HepG2 (cell line): ENCODE measurements around the gene TNFRSF1B. TPM values are rescaled to one million over a fixed set of nuclear protein-coding genes. Genes with fewer than 3 reads are reported as not detected.

Experiments
- HOXA5 ChIP-seq: sonication (generic); formaldehyde crosslinking; IDR thresholded peaks from 2 replicates; pipeline ENCODE4 v1.4.0; 2020; ENCODE audit warnings: missing genetic modification reagents
- JUN ChIP-seq: sonication (generic); formaldehyde crosslinking; IDR thresholded peaks from 2 replicates; pipeline ENCODE4 v1.4.0; 2020; ENCODE audit warnings: mild to moderate bottlenecking, missing genetic modification reagents
- KAT8 ChIP-seq: IDR thresholded peaks from 2 replicates; pipeline ENCODE4 v1.6.1; 2016; ENCODE audit warnings: missing genetic modification reagents, missing compliant biosample characterization
- KDM5A ChIP-seq: fragments of 200-600 bp; sonication (generic); IDR thresholded peaks from 2 replicates; pipeline ENCODE4 v1.7.0; 2018; ENCODE audit warnings: antibody characterized with exemption, mild to moderate bottlenecking, low read length, borderline replicate concordance
- NFYC ChIP-seq: IDR thresholded peaks from 2 replicates; pipeline ENCODE4 v1.6.1; 2016; ENCODE audit warnings: missing genetic modification reagents, missing compliant biosample characterization
- PHF21A ChIP-seq: sonication (generic); formaldehyde crosslinking; IDR thresholded peaks from 2 replicates; pipeline ENCODE4 v1.5.0; 2020; ENCODE audit warnings: mild to moderate bottlenecking, missing genetic modification reagents
- POLR2AphosphoS2 ChIP-seq: IDR thresholded peaks from 2 replicates; pipeline ENCODE4 v1.6.1; 2011; ENCODE audit warnings: low read depth, low read length, improper control_type of control experiment
- REXO4 ChIP-seq: sonication (generic); formaldehyde crosslinking; IDR thresholded peaks from 2 replicates; pipeline ENCODE4 v1.8.0; 2022; ENCODE audit warnings: missing genetic modification reagents, mild to moderate bottlenecking, borderline replicate concordance
- SMAD3 ChIP-seq: sonication (generic); formaldehyde crosslinking; IDR thresholded peaks from 2 replicates; pipeline ENCODE4 v1.4.0; 2020; ENCODE audit warnings: missing genetic modification reagents
- SRSF1 ChIP-seq: fragments of 200-400 bp; formaldehyde crosslinking; optimal IDR thresholded peaks from 2 replicates; pipeline ENCODE3; 2017; ENCODE audit warnings: mild to moderate bottlenecking, low read depth, low read length, moderate library complexity
- THYN1 ChIP-seq: sonication (generic); formaldehyde crosslinking; IDR thresholded peaks from 2 replicates; pipeline ENCODE4 v1.8.1; 2023; ENCODE audit warnings: low read depth, mild to moderate bottlenecking, moderate library complexity, missing genetic modification reagents, borderline replicate concordance
- TOPORS ChIP-seq: sonication (generic); formaldehyde crosslinking; IDR thresholded peaks from 2 replicates; pipeline ENCODE4 v1.8.0; 2023; ENCODE audit warnings: mild to moderate bottlenecking, missing genetic modification reagents
- ZMYM3 ChIP-seq: sonication (generic); formaldehyde crosslinking; IDR thresholded peaks from 2 replicates; pipeline ENCODE4 v1.5.1; 2020; ENCODE audit warnings: mild to moderate bottlenecking, missing genetic modification reagents
- ZNF598 ChIP-seq: sonication (generic); formaldehyde crosslinking; IDR thresholded peaks from 2 replicates; pipeline ENCODE4 v1.5.1; 2020; ENCODE audit warnings: mild to moderate bottlenecking, missing genetic modification reagents, borderline replicate concordance
- ZSCAN12 ChIP-seq: sonication (generic); formaldehyde crosslinking; IDR thresholded peaks from 2 replicates; pipeline ENCODE4 v1.9.0; 2021; ENCODE audit warnings: mild to moderate bottlenecking, missing genetic modification reagents
- ZSCAN21 ChIP-seq: sonication (generic); formaldehyde crosslinking; IDR thresholded peaks from 2 replicates; pipeline ENCODE4 v1.8.0; 2022; ENCODE audit warnings: mild to moderate bottlenecking, missing genetic modification reagents, moderate library complexity, borderline replicate concordance
- polyA plus RNA-seq, 8 experiments: library from polyadenylated mRNA; depleted of rRNA in 3 of 8; stranded (reverse) in 7 of 8; unstranded in 1 of 8; fragments of >200 nt; fragmentation: Illumina TruSeq in 4 of 8; extraction: Trizol in 4 of 8; gene quantifications; 2 replicates each; pipeline versions ENCODE4 v1.2.1 to v1.2.3, GENCODE V29; 2011 to 2016; ENCODE audit warnings: low read depth in 4 of 8, missing spikeins in 1 of 8, mixed read lengths in 1 of 8; ENCODE audit not compliant: insufficient read depth in 1 of 8
- total RNA-seq, 5 experiments: library from RNA; depleted of rRNA; stranded (reverse); fragments of >200 nt; fragmentation: Illumina TruSeq; extraction: Trizol; gene quantifications; 2 replicates each; pipeline ENCODE4 v1.2.3, GENCODE V29; 2016; ENCODE audit warnings: low read depth in 1 of 5
- TF ChIP-seq, protein P1 (sequence below): sonication (generic); formaldehyde crosslinking; conservative IDR thresholded peaks from 2 replicates; pipeline ENCODE4 v1.5.0; 2020; ENCODE audit warnings: missing genetic modification reagents
- TF ChIP-seq, protein P2 (sequence below): IDR thresholded peaks from 2 replicates; pipeline ENCODE4 v1.6.1; 2016; ENCODE audit warnings: low read depth, control low read depth
- TF ChIP-seq, protein P3 (sequence below): sonication (generic); formaldehyde crosslinking; IDR thresholded peaks from 2 replicates; pipeline ENCODE4 v1.4.0; 2020; ENCODE audit warnings: missing genetic modification reagents, mild to moderate bottlenecking, borderline replicate concordance
- TF ChIP-seq, protein P4 (sequence below): IDR thresholded peaks from 2 replicates; pipeline ENCODE4 v1.6.1; 2016; ENCODE audit warnings: missing compliant biosample characterization, missing genetic modification reagents, borderline replicate concordance

Gene TNFRSF1B
- total and polyA plus RNA-seq, 2 of the 13 experiments (the other 11 are each of a cell fraction or from before 2014, with no cell fraction given): 0.04 to 0.11 TPM

DNA sequence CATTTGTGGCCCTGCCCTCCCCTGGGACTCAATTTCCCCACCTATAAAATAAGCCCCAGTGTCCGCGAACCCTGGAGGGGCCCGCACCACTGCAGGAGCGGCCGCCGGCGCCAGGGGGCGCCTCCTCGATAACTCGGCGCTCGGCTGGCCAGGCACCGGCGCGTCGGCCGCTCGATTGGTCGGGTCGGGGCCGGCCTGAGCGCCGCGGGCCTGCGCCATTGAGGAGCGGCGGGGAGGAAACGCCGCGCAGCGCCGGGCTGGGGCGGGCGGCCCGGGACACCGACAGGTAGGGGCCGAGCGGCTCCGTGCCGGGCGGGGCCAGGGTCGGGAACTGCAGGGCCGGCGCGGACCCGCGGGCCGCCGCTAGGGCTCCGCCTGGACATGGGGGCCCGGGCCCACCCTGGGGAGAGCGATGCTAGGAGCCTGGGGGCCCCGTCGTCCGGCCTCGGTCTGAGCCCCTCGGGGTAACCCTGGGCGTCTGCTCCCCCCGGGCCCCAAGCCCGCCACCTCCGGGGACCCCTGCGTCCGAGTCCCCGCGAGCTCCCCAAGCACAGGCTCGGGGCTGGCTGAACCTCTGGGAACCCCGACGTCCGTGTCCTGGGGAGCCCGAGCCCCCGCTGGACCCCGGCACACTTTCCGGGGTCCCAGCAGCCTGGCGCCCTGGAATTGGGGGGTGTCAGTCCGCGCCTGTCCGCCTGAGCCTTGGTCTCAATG lies 63.2 kb downstream of the TNFRSF1B start, which contains the start of gene VPS13D (continued):
- 0 out of 2 replicates have a peak, but pooled peaks have one; percentile 13 for TF ChIP-seq ZSCAN12
- TF ChIP-seq, protein P1, sequence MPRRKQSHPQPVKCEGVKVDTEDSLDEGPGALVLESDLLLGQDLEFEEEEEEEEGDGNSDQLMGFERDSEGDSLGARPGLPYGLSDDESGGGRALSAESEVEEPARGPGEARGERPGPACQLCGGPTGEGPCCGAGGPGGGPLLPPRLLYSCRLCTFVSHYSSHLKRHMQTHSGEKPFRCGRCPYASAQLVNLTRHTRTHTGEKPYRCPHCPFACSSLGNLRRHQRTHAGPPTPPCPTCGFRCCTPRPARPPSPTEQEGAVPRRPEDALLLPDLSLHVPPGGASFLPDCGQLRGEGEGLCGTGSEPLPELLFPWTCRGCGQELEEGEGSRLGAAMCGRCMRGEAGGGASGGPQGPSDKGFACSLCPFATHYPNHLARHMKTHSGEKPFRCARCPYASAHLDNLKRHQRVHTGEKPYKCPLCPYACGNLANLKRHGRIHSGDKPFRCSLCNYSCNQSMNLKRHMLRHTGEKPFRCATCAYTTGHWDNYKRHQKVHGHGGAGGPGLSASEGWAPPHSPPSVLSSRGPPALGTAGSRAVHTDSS (CRISPR knock-in tag): 0 out of 2 replicates have a peak, but pooled peaks have one; percentile 35
- TF ChIP-seq, protein P2, sequence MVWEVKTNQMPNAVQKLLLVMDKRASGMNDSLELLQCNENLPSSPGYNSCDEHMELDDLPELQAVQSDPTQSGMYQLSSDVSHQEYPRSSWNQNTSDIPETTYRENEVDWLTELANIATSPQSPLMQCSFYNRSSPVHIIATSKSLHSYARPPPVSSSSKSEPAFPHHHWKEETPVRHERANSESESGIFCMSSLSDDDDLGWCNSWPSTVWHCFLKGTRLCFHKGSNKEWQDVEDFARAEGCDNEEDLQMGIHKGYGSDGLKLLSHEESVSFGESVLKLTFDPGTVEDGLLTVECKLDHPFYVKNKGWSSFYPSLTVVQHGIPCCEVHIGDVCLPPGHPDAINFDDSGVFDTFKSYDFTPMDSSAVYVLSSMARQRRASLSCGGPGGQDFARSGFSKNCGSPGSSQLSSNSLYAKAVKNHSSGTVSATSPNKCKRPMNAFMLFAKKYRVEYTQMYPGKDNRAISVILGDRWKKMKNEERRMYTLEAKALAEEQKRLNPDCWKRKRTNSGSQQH: 0 out of 2 replicates have a peak, but pooled peaks have one; percentile 31
- no peak for TF ChIP-seq THYN1 (CRISPR knock-in tag)
- 0 out of 2 replicates have a peak, but pooled peaks have one; percentile 33 for TF ChIP-seq KDM5A
- TF ChIP-seq HOXA5 (CRISPR knock-in tag): no peak
- peak; percentile 98; the same call in 1 of the 2 replicates for TF ChIP-seq POLR2AphosphoS2
- TF ChIP-seq SRSF1: no peak
- TF ChIP-seq JUN: no peak
- TF ChIP-seq ZNF598: no peak
- TF ChIP-seq TOPORS (CRISPR knock-in tag): 0 out of 2 replicates have a peak, but pooled peaks have one; percentile 57
- TF ChIP-seq ZSCAN21 (CRISPR knock-in tag): no peak; the same call in 1 of the 2 replicates
- TF ChIP-seq ZMYM3 (CRISPR knock-in tag): no peak; the same call in 1 of the 2 replicates
- no peak for TF ChIP-seq SMAD3 (CRISPR knock-in tag)
- TF ChIP-seq, protein P3, sequence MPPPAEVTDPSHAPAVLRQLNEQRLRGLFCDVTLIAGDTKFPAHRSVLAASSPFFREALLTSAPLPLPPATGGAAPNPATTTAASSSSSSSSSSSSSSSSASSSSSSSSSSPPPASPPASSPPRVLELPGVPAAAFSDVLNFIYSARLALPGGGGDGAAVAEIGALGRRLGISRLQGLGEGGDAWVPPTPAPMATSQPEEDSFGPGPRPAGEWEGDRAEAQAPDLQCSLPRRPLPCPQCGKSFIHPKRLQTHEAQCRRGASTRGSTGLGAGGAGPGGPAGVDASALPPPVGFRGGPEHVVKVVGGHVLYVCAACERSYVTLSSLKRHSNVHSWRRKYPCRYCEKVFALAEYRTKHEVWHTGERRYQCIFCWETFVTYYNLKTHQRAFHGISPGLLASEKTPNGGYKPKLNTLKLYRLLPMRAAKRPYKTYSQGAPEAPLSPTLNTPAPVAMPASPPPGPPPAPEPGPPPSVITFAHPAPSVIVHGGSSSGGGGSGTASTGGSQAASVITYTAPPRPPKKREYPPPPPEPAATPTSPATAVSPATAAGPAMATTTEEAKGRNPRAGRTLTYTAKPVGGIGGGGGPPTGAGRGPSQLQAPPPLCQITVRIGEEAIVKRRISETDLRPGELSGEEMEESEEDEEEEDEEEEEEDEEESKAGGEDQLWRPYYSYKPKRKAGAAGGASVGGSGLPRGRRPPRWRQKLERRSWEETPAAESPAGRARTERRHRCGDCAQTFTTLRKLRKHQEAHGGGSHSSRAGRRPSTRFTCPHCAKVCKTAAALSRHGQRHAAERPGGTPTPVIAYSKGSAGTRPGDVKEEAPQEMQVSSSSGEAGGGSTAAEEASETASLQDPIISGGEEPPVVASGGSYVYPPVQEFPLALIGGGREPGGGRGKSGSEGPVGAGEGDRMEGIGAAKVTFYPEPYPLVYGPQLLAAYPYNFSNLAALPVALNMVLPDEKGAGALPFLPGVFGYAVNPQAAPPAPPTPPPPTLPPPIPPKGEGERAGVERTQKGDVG (CRISPR knock-in tag): no peak
- TF ChIP-seq NFYC: no peak
- peak; percentile 60; the same call in 1 of the 2 replicates for TF ChIP-seq PHF21A (CRISPR knock-in tag)
- peak; percentile 37; the same call in 1 of the 2 replicates for TF ChIP-seq KAT8 (CRISPR knock-in tag)
- TF ChIP-seq, protein P4, sequence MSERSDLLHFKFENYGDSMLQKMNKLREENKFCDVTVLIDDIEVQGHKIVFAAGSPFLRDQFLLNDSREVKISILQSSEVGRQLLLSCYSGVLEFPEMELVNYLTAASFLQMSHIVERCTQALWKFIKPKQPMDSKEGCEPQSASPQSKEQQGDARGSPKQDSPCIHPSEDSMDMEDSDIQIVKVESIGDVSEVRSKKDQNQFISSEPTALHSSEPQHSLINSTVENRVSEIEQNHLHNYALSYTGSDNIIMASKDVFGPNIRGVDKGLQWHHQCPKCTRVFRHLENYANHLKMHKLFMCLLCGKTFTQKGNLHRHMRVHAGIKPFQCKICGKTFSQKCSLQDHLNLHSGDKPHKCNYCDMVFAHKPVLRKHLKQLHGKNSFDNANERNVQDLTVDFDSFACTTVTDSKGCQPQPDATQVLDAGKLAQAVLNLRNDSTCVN (CRISPR knock-in tag): no peak
- no peak for TF ChIP-seq REXO4 (CRISPR knock-in tag)
